Pancreas (tissue), 10 donors: ENCODE data around the gene ZFAND3. TPM values are rescaled to one million over a fixed set of nuclear protein-coding genes. Genes with fewer than 3 reads are reported as not detected.

ENCODE experiments used
- ATAC-seq, 4 donors: fragments of 200-7000 bp; cut with Tn5 transposase; one replicate each; pipeline versions ENCODE4 v1.8.0 to v1.9.1; 2020; ENCODE audit warnings: mild to moderate bottlenecking in 4 of 4, moderate library complexity in 4 of 4
- DNase-seq, 6 donors: peaks; one replicate each; pipeline ENCODE4 v3.0.0-alpha.2; 2020
- FAIRE-seq: peaks from 2 replicates; lab custom pipeline; 2012; peaks lifted over from hg19 to GRCh38; lab: Jason Lieb, UNC
- H3K27ac ChIP-seq, 4 donors: fragments of 200-600 bp; sonication (generic); 1 replicate in 3 of 4; 2 replicates in 1 of 4; pipeline versions ENCODE4 v1.5.0 to v1.8.0; 2020
- H3K27me3 ChIP-seq, 4 donors: fragments of 200-600 bp; one replicate each; pipeline ENCODE4 v1.8.0; 2021
- H3K36me3 ChIP-seq, 3 donors: fragments of 200-600 bp; sonication (generic) in 1 of 3; one replicate each; pipeline versions ENCODE4 v1.5.0 to v1.8.0; 2020 to 2021
- H3K4me1 ChIP-seq, 3 donors: fragments of 200-600 bp; one replicate each; pipeline ENCODE4 v1.8.0; 2021
- H3K4me3 ChIP-seq, 4 donors: fragments of 200-600 bp; sonication (generic) in 2 of 4; one replicate each; pipeline versions ENCODE4 v1.5.0 to v1.8.0; 2020 to 2021
- H3K9me3 ChIP-seq, 4 donors: fragments of 200-600 bp; one replicate each; pipeline ENCODE4 v1.8.0; 2021
- WGBS, 2 donors: extraction: QIAGEN DNeasy Blood & Tissue Kit; methylation state at CpG; one replicate each; pipeline ENCODE4 v1.1.7; 2013; 5-methylcytosine and 5-hydroxymethylcytosine counted together
- intact Hi-C, 3 donors: fragments of 100-400 bp; cut with DNase I; formaldehyde crosslinking; loops; one replicate each; pipeline versions ENCODE4 v1.11.1 to v1.14.2; 2022
- polyA plus RNA-seq, 2 donors: library from polyadenylated mRNA; stranded (reverse); fragments of 200-250 nt; gene quantifications; one replicate each; pipeline ENCODE4 v1.2.3, GENCODE V29; 2013
- total RNA-seq, 6 donors: library from RNA; stranded (reverse); fragmentation: NEBNext Ultra II Directional in 4 of 6; extraction: Animal tissue kit (Norgen Biotek cat#: 25700) in 4 of 6; gene quantifications; one replicate each; pipeline versions ENCODE4 v1.2.1 to v1.2.4, GENCODE V29; 2021 to 2023
- TF ChIP-seq, protein P1 (sequence below), 4 donors: fragments of 200-600 bp; sonication (generic) in 3 of 4; IDR thresholded peaks; one replicate each; pipeline versions ENCODE4 v1.5.0 to v1.8.0; 2021; ENCODE audit warnings: antibody characterized with exemption in 4 of 4
- donor health status: healthy with polysubstance abuse.
- donor health status: DM: no; HTN: no; CAD: no; lungs with moderate emphysema.
- donor health status: DM: no; HTN: no; CAD: no.
- donor health status: control.
- donor health status: control.
- donor health status: Bipolar disorder and iron deficiency.
- donor health status: DM: yes; HTN: yes; CAD: no.
- donor health status: DM: no; HTN: no; CAD: no.
- donor health status: DM: no; HTN: no; CAD: no.
- donor health status: DM: yes; HTN: yes; CAD: no.

Gene ZFAND3
- total and polyA plus RNA-seq, 8 donors = 13.1 to 49.8 (median 31.8) TPM

- no peaks in the 10 kb centered on the region for H3K36me3 ChIP-seq
- no peak for ATAC-seq
- no peak overlapping the region for H3K27ac ChIP-seq
- no peak for FAIRE-seq
- H3K9me3 ChIP-seq = no peaks in the 10 kb centered on the region
- DNase-seq = no peak
- no peak overlapping the region for H3K4me3 ChIP-seq
- no peaks in the 10 kb centered on the region for H3K27me3 ChIP-seq
- TF ChIP-seq, protein P1, sequence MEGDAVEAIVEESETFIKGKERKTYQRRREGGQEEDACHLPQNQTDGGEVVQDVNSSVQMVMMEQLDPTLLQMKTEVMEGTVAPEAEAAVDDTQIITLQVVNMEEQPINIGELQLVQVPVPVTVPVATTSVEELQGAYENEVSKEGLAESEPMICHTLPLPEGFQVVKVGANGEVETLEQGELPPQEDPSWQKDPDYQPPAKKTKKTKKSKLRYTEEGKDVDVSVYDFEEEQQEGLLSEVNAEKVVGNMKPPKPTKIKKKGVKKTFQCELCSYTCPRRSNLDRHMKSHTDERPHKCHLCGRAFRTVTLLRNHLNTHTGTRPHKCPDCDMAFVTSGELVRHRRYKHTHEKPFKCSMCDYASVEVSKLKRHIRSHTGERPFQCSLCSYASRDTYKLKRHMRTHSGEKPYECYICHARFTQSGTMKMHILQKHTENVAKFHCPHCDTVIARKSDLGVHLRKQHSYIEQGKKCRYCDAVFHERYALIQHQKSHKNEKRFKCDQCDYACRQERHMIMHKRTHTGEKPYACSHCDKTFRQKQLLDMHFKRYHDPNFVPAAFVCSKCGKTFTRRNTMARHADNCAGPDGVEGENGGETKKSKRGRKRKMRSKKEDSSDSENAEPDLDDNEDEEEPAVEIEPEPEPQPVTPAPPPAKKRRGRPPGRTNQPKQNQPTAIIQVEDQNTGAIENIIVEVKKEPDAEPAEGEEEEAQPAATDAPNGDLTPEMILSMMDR (IDR thresholded peaks at IDR 0.05) = no peak
- 93 to 99% methylated on average over 3 of the region's 3 CpGs for WGBS, 2 donors
- H3K4me1 ChIP-seq = peaks cover 0 to 4% (median 3%) of the 10 kb centered on the region in 3 donors
- intact Hi-C loops = no loop called here
Measured at GRCh38 chr6:37915463-37915862, 95.9 kb downstream of the ZFAND3 start.

GRCh38 chr6:37916149-37916548, 96.6 kb downstream of the ZFAND3 start:
- no peak overlapping the region for H3K27ac ChIP-seq
- no peak for DNase-seq
- WGBS, 2 donors = 82 to 95% methylated on average over 8 of the region's 8 CpGs
- TF ChIP-seq, protein P1 (IDR thresholded peaks at IDR 0.05) = no peak
- H3K4me1 ChIP-seq = peaks cover 0 to 4% (median 3%) of the 10 kb centered on the region in 3 donors
- H3K9me3 ChIP-seq = no peaks in the 10 kb centered on the region
- intact Hi-C loops = no loop called here
- no peak for FAIRE-seq
- no peak overlapping the region for H3K4me3 ChIP-seq
- H3K27me3 ChIP-seq = no peaks in the 10 kb centered on the region
- no peaks in the 10 kb centered on the region for H3K36me3 ChIP-seq
- no peak for ATAC-seq

GRCh38 chr6:37916675-37917074, 97.1 kb downstream of the ZFAND3 start:
- FAIRE-seq (no peak), DNase-seq (no peak), ATAC-seq (no peak)
- no peak overlapping the region for H3K4me3 ChIP-seq
- peaks cover 0 to 4% (median 3%) of the 10 kb centered on the region in 3 donors for H3K4me1 ChIP-seq
- TF ChIP-seq, protein P1 (IDR thresholded peaks at IDR 0.05) = no peak
- intact Hi-C loops = no loop called here
- 99 to 100% methylated on average over 2 of the region's 2 CpGs for WGBS, 2 donors
- no peaks in the 10 kb centered on the region for H3K36me3 ChIP-seq
- H3K9me3 ChIP-seq = no peaks in the 10 kb centered on the region
- no peak overlapping the region for H3K27ac ChIP-seq
- no peaks in the 10 kb centered on the region for H3K27me3 ChIP-seq

DNA sequence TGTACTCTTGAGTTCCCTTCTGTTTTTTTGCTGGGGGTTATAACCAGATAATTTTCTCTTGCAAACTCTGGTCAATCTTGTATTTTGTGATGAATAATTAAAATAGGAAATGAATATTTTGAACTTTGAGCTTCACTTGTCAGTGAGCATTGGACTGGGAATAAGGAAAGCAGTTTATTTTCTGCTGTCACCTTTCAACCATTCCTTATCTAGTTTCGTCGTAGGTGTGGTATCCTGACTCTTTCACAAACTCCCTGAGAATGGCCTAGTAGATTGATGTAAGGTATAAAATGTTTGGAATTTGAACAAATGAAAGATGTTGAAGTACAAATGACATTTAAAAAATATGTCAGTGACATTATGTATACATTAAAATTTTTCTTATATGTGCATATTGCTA, 98.0 kb downstream of the ZFAND3 start:
- Histone ChIP-seq H3K36me3 (no peaks in the 10 kb centered on the region), H3K27ac (no peak overlapping the region), H3K9me3 (no peaks in the 10 kb centered on the region), H3K4me3 (no peak overlapping the region), H3K4me1 (peaks cover 0 to 4% (median 3%) of the 10 kb centered on the region in 3 donors), H3K27me3 (no peaks in the 10 kb centered on the region)
- DNase-seq = no peak
- intact Hi-C loops = no loop called here
- FAIRE-seq = no peak
- 23 to 44% methylated on average over 2 of the region's 2 CpGs for WGBS, 2 donors
- ATAC-seq = no peak
- TF ChIP-seq, protein P1 (IDR thresholded peaks at IDR 0.05) = no peak

GRCh38 chr6:37919417-37920157, 100.1 kb downstream of the ZFAND3 start:
- no peak for FAIRE-seq
- Histone ChIP-seq H3K4me1 (peaks cover 0 to 11% (median 3%) of the 10 kb centered on the region in 3 donors), H3K36me3 (no peaks in the 10 kb centered on the region), H3K27me3 (no peaks in the 10 kb centered on the region), H3K27ac (no peak overlapping the region), H3K4me3 (no peak overlapping the region), H3K9me3 (no peaks in the 10 kb centered on the region)
- no peak for DNase-seq
- no peak for ATAC-seq
- intact Hi-C loops = no loop called here
- TF ChIP-seq, protein P1 (IDR thresholded peaks at IDR 0.05) = no peak
- WGBS, 2 donors = 74 to 79% methylated on average over 3 of the region's 3 CpGs
